Ishikawa (cell line): ENCODE results near the gene AGPAT4.

Experiments
- CEBPB ChIP-seq: IDR thresholded peaks from 2 replicates; pipeline ENCODE4 v1.6.1; 2012
- CREB1 ChIP-seq: IDR thresholded peaks from 2 replicates; pipeline ENCODE4 v1.6.1; 2012; ENCODE audit warnings: low read depth
- EGR1 ChIP-seq: IDR thresholded peaks from 2 replicates; pipeline ENCODE4 v1.6.1; 2012
- EP300 ChIP-seq: IDR thresholded peaks from 2 replicates; pipeline ENCODE4 v1.6.1; 2012; ENCODE audit warnings: borderline replicate concordance
- FOXM1 ChIP-seq: IDR thresholded peaks from 2 replicates; pipeline ENCODE4 v1.6.1; 2012; ENCODE audit warnings: low read depth, borderline replicate concordance
- NFIC ChIP-seq: IDR thresholded peaks from 2 replicates; pipeline ENCODE4 v1.6.1; 2012
- RAD21 ChIP-seq: IDR thresholded peaks from 2 replicates; pipeline ENCODE4 v1.6.1; 2012; ENCODE audit warnings: low read depth
- TAF1 ChIP-seq: IDR thresholded peaks from 2 replicates; pipeline ENCODE4 v1.6.1; 2012; ENCODE audit warnings: low read depth, mild to moderate bottlenecking
- TCF12 ChIP-seq: IDR thresholded peaks from 2 replicates; pipeline ENCODE4 v1.6.1; 2012; ENCODE audit warnings: low read depth
- TEAD4 ChIP-seq: IDR thresholded peaks from 2 replicates; pipeline ENCODE4 v1.6.1; 2012
- YY1 ChIP-seq: IDR thresholded peaks from 2 replicates; pipeline ENCODE4 v1.6.1; 2012; ENCODE audit warnings: low read depth
- ZBTB7A ChIP-seq: IDR thresholded peaks from 2 replicates; pipeline ENCODE4 v1.6.1; 2012; ENCODE audit warnings: low read depth
- TF ChIP-seq, protein P1 (sequence below): IDR thresholded peaks from 2 replicates; pipeline ENCODE4 v1.6.1; 2012; ENCODE audit warnings: low read depth, mild to moderate bottlenecking
- TF ChIP-seq, protein P2 (sequence below): IDR thresholded peaks from 2 replicates; pipeline ENCODE4 v1.6.1; 2012
- TF ChIP-seq, protein P3 (sequence below): IDR thresholded peaks from 2 replicates; pipeline ENCODE4 v1.6.1; 2012

AGPAT4 gene

DNA sequence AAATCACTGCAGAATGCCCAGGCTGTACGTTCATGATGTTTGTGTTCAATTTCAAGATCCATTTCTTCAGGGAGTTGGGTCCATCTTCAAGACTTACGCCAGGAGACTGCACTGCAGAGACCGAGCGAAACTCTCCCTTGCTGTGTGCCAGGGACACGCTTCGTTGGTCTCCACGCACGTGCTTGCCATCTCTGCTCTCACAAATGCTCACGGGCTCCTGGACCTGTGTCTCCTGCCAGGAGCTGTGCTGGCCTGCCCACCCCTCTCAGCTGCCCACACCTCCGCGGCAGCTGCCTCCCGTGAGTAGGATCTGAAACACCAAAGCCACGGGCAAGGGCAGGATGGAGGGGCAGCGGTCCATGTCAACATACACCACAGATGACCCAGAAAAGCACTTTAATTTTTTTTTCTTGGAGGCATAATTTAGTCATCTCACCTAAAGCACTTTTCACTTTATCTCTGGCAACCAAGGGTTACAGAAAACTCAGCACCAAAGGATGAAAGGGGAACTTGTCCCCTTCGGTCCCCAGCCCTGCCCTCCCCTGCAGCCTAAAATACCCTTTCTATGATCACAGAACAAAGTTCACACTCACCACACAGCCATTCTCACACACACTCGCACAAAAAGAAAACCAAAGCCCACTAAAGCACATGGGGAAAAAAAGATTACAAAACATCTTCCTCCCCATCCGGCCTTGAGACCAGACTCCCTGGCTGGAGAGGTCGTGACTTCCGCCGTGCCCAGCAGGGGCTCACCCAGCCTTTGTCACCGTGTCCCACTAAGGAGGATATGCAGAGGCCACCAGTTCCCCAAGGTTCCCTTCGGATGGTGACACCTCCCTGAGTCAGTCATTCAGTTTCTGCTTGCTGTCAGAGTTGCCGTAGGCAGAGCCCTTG, 137.9 kb downstream of the AGPAT4 start:
- TF ChIP-seq ZBTB7A (no peak), YY1 (no peak), CEBPB (no peak), RAD21 (no peak), TAF1 (no peak), FOXM1 (no peak)
- TF ChIP-seq, protein P1, sequence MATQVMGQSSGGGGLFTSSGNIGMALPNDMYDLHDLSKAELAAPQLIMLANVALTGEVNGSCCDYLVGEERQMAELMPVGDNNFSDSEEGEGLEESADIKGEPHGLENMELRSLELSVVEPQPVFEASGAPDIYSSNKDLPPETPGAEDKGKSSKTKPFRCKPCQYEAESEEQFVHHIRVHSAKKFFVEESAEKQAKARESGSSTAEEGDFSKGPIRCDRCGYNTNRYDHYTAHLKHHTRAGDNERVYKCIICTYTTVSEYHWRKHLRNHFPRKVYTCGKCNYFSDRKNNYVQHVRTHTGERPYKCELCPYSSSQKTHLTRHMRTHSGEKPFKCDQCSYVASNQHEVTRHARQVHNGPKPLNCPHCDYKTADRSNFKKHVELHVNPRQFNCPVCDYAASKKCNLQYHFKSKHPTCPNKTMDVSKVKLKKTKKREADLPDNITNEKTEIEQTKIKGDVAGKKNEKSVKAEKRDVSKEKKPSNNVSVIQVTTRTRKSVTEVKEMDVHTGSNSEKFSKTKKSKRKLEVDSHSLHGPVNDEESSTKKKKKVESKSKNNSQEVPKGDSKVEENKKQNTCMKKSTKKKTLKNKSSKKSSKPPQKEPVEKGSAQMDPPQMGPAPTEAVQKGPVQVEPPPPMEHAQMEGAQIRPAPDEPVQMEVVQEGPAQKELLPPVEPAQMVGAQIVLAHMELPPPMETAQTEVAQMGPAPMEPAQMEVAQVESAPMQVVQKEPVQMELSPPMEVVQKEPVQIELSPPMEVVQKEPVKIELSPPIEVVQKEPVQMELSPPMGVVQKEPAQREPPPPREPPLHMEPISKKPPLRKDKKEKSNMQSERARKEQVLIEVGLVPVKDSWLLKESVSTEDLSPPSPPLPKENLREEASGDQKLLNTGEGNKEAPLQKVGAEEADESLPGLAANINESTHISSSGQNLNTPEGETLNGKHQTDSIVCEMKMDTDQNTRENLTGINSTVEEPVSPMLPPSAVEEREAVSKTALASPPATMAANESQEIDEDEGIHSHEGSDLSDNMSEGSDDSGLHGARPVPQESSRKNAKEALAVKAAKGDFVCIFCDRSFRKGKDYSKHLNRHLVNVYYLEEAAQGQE, result no peak

DNA sequence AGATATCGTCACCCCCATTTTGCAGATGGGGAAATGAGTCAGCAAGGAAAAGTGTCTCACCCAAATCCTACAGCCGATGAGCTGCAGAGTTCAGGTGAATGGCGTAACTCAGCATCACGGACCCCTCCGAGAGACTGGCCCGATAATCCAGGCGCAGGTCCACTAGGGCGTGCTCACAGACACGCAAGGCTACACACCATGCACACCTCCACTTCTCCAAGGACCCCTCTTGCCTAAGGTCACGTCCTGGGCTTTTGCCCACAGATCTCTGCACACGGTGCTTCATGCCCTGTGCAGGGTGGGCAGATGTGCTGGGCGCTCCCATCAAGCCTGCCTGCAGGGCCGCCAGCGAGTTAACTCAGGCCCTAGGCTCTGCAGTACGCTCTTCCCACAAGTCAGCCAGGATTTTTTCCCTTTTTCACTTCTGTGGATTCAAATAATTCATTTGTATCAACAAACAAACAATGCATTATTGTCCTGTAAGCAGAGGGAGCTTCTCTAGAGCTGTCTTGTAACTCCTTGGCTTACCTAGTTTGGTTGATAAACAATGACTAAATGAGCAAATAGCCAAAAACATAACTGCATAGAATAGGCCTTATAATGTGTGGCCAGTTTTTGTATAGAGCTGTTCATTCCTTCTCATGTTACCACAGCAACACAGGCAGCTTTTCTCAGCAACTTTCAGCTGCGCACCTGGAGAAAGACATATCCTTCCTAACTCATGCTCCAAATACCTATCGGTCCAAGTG, 139.1 kb downstream of the AGPAT4 start:
- no peak for TF ChIP-seq EGR1
- TF ChIP-seq, protein P2, sequence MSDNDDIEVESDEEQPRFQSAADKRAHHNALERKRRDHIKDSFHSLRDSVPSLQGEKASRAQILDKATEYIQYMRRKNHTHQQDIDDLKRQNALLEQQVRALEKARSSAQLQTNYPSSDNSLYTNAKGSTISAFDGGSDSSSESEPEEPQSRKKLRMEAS, result no peak
- no peak for TF ChIP-seq NFIC
- TF ChIP-seq, protein P1, result no peak
- TF ChIP-seq TCF12, result no peak
- TF ChIP-seq TEAD4, result no peak
- no peak for TF ChIP-seq CREB1

DNA sequence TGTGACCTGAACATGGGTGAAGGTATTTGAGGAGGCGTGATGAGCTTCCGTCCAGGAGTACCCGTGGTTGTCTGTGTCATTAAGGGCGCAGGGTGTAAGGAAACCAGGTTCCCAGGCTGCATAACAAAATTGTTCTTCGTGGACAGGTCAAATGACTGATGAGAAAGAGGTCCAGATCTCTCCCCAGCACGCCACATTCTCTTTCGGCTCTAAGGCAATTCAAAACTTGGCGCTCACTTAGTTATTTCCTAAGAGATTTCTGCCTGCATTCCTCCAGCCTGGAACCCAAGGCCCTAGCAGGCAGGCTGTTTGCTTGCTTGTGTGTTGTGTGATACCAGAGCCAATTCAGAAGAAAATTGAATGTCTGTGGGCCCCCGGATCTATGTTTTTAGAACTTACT, 139.9 kb downstream of the AGPAT4 start:
- no peak for TF ChIP-seq CEBPB
- TF ChIP-seq, protein P3, sequence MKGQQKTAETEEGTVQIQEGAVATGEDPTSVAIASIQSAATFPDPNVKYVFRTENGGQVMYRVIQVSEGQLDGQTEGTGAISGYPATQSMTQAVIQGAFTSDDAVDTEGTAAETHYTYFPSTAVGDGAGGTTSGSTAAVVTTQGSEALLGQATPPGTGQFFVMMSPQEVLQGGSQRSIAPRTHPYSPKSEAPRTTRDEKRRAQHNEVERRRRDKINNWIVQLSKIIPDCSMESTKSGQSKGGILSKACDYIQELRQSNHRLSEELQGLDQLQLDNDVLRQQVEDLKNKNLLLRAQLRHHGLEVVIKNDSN, result no peak
- TF ChIP-seq TAF1, result no peak
- TF ChIP-seq, protein P1, result no peak
- TF ChIP-seq, protein P2, result no peak
- no peak for TF ChIP-seq TCF12
- no peak for TF ChIP-seq NFIC

DNA sequence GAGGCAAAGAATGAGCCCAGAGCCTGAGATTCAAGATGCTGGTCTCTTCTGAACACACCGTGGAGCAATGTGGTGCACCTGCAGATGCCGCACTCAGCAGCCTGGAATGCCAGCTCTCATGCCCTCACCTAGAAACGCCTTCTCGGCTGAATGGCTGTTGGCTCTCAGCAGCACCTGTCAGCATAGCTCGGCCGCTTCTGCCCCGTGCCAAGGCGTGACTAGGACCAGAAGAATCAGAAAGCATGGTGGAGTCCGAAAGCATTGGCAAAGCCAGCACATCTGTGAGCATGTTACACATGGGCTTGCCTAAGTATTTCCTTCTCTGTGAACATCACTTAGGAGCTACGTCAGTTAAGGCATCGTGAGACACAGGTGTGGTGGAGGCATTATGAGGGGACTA, 141.5 kb downstream of the AGPAT4 start:
- TF ChIP-seq YY1 (no peak), FOXM1 (no peak), RAD21 (no peak), NFIC (no peak), EGR1 (no peak), TAF1 (no peak), CREB1 (no peak), CEBPB (no peak), TCF12 (no peak), EP300 (no peak), TEAD4 (no peak), ZBTB7A (no peak)
- TF ChIP-seq, protein P2, result no peak
- TF ChIP-seq, protein P3, result no peak
- TF ChIP-seq, protein P1, result no peak
